CD4-positive, alpha-beta T cell treated with Interleukin-17A for 1 hour (primary cell): ENCODE results near the gene SYNJ2.

ENCODE experiments used
- DNase-seq: peaks from one replicate; pipeline ENCODE4 v3.0.0-alpha.2; 2020

SYNJ2 gene

DNA sequence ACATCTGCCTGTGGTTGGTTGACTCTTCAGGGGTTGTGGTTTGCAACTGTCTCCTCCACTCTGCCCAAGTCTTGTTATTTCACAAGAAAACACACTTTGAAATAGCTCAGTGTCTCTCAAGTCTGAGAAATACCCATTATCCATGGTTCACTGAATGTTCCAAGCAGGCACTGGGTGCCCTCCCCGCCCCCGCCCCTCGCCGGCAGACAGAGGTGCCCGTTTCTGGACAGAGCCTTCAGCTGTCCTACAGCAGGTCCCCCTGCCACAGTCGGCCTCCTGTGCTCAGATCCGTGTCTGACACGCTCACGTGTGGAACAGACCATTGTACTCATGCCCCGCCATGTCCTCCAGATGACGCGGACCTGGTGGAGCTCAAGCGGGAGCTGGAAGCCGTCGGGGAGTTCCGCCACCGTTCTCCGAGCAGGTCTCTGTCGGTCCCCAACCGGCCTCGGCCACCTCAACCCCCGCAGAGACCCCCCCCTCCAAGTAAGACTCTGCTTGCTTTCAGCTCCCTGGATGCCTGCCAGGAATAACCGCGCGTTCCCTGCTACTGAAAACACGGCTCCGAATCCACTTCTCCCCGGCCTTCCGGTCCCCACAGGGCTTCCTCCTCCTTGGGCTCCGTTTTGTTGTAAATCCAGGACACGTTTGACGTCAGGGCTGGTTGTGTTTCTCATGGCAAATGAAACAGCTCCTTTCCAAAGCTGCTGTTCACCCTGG, 105.0 kb downstream of the SYNJ2 start:
- DNase-seq = no peak

GRCh38 chr6:158087224-158087867, 105.7 kb downstream of the SYNJ2 start:
- DNase-seq = no peak

DNA sequence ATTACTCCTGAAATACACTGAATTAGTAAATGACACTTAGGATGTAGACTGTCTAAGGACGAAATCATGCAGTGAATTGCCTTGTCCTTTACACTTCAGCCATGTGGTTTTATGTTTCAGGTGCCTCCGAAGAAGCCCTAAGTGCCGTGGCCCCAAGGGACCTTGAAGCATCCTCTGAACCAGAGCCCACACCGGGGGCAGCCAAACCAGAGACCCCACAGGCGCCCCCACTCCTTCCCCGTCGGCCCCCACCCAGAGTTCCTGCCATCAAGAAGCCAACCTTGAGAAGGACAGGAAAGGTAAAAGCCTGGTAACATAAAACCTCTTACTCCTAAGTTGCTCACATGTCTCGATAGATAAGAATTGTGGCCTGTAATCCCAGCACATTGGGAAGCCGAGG, 111.1 kb downstream of the SYNJ2 start:
- DNase-seq = no peak

- DNase-seq = no peak
Observed at GRCh38 chr6:158095031-158095430, 113.4 kb downstream of the SYNJ2 start.

GRCh38 chr6:158095671-158096070, 114.0 kb downstream of the SYNJ2 start:
- no peak for DNase-seq

DNA sequence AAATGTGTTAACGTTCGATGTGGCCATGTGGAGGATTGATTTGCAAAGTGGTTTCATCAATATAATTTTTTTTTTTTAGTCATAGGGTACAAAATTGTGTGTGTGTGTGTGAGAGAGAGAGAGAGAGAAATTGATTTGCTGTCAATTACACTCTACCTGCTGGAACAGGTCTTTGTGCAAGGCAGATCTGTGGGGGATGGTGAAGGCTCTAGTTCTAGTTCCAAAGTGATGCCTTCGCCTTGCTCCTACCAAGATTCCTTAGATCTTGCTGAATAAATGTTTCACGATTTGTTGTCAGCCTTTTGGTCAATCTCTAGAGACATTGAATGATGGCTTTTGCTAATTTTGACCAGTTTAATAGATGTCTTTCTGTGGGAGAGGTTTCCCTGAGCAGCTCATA, 121.6 kb downstream of the SYNJ2 start:
- no peak for DNase-seq

- no peak for DNase-seq
Observed at GRCh38 chr6:158104696-158105095, 123.0 kb downstream of the SYNJ2 start.

- DNase-seq = no peak
Observed at GRCh38 chr6:158109748-158110147, 128.1 kb downstream of the SYNJ2 start.

DNA sequence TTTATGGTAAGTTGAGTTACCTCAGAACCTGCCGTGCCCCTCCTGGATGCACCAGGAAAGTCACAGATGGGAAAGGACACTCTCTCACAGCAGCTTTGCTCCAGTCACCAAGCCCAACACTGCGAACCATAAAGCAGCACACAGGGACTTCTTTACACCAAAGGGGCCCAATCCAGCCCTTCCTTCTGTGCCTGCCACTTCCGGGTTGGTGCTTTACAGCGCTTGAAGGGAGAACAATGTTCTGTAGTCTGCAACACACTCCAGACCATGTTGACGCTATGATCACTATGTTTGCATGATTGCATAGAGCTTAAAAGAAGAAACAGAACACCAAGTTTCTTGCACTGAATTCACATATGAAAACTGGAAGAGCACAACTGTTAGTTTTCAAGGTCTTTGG, 129.3 kb downstream of the SYNJ2 start:
- DNase-seq = no peak

GRCh38 chr6:158111987-158112386, 130.3 kb downstream of the SYNJ2 start:
- no peak for DNase-seq

DNA sequence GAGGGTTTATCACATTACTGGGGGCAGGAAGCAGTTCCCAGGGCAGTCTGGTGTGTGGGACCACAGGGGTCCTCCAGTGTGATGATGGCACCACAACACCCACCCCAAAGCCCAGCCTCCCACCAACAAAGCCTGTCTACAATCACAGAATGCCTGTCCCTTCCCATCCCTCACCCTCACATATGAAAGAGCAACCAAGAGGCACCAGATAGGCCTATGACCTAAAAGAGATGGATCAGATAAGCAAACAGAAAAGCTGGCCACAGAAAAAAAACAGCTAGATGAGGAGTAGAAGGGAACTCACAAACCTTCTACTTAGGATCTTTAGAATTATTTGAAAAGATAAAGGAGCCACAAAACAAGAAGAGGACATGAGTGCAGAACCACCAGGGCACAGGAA, 132.1 kb downstream of the SYNJ2 start:
- DNase-seq = no peak

- no peak for DNase-seq
Observed at GRCh38 chr6:158115102-158115501, 133.4 kb downstream of the SYNJ2 start.

DNA sequence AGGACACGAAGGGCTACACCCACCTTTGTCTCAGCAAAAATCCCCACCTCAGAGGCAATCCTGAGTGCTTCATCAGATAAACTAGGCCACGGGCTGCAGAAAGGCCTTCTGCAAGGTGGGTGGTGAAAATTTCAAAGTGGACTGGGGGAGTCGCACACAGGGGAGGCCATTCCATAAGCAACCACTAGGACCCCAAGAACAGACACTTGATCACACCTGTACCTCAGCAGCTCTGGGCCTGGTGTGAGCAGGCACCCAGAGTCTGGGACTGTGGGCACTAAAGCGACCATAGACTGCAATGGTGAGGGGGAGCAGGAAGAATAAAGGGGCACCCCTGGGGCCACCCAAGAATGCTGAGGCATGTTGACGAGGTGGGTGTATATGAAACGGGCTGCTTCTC, 133.8 kb downstream of the SYNJ2 start:
- DNase-seq = no peak

GRCh38 chr6:158118886-158119285, 137.2 kb downstream of the SYNJ2 start:
- no peak for DNase-seq

DNA sequence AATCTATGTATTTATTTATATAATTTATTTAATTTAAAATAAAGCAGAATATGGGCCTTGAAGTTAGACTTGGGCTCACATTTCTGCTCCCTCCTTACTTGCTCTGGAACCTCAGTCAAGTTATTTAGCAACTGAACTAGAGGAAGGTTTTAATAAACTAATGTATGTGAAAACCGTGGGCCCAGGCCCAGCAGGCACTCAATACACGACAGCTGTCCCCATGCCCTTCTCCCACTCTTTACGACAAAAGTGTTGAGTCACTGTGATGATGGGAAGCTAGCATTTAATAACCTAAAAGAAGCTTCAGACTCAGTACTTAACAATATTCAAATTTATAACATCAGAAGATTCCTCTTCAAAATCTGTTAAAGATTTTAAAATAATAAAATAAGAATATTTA, 139.7 kb downstream of the SYNJ2 start:
- DNase-seq = no peak

- DNase-seq = no peak
Observed at GRCh38 chr6:158122048-158122447, 140.4 kb downstream of the SYNJ2 start.

- DNase-seq = no peak
Observed at GRCh38 chr6:158124288-158124687, 142.6 kb downstream of the SYNJ2 start.

DNA sequence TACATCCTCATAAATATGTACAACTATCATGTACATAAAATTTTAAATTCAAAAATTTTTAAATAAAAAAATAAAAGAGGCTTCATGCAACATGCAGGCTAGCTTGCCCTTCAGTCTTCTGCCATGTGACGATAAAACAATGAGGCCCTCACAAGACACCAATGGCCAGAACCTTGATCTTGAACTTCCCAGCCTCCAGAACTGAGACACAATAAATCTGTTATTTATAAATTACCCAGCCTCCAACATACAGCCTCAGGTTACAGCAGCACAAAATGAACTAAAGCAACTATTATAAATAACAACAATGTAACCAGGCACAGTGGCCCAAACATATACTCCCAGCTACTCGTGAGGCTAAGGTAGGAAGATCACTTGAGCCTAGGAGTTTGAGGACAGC, 143.6 kb downstream of the SYNJ2 start:
- DNase-seq = no peak

GRCh38 chr6:158131926-158132325, 150.3 kb downstream of the SYNJ2 start:
- peak; percentile 32 for DNase-seq

- no peak for DNase-seq
Observed at GRCh38 chr6:158142789-158143188, 161.1 kb downstream of the SYNJ2 start.

GRCh38 chr6:158143700-158144099, 162.0 kb downstream of the SYNJ2 start:
- DNase-seq = peak; percentile 2
